Ectodermal cell (in vitro differentiated cells): Measurements from ENCODE around the gene ST3GAL4.
"Not testable (repeated sequence)": the region's sequence is repeated elsewhere in the genome, so short reads cannot be mapped to it uniquely, and the experiment has no call there.

Source experiments
- H3K27ac ChIP-seq: 2 replicates; pipeline ENCODE4 v1.7.0; 2013; ENCODE audit warnings: mild to moderate bottlenecking, low read depth, low read length; ENCODE audit not compliant: insufficient read depth, poor library complexity, severe bottlenecking
- H3K27me3 ChIP-seq: 2 replicates; pipeline ENCODE4 v1.7.0; 2013; ENCODE audit warnings: mild to moderate bottlenecking, low read length; ENCODE audit not compliant: insufficient read depth, control insufficient read depth, poor library complexity, severe bottlenecking
- H3K36me3 ChIP-seq: one replicate; pipeline ENCODE4 v1.7.0; 2013; ENCODE audit warnings: low read length; ENCODE audit not compliant: control insufficient read depth, insufficient read depth
- H3K4me1 ChIP-seq: one replicate; pipeline ENCODE4 v1.7.0; 2013; ENCODE audit warnings: low read length; ENCODE audit not compliant: control insufficient read depth, insufficient read depth
- H3K4me3 ChIP-seq: 2 replicates; pipeline ENCODE4 v1.7.0; 2013; ENCODE audit warnings: low read depth, low read length, control low read depth; ENCODE audit not compliant: insufficient read depth
- H3K9me3 ChIP-seq: 2 replicates; pipeline ENCODE4 v1.7.0; 2013; ENCODE audit warnings: mild to moderate bottlenecking, low read length, moderate library complexity; ENCODE audit not compliant: control insufficient read depth
- WGBS, 2 experiments: methylation state at CpG; one replicate each; pipeline ENCODE4 v1.1.7; 2013; ENCODE audit warnings: missing lambda C conversion rate in 2 of 2; 5-methylcytosine and 5-hydroxymethylcytosine counted together

The ST3GAL4 gene

GRCh38 chr11:126364735-126365134 is 9.2 kb downstream of the ST3GAL4 start:
- H3K27ac ChIP-seq, H3K9me3 ChIP-seq, H3K4me3 ChIP-seq, H3K36me3 ChIP-seq, H3K27me3 ChIP-seq: not testable (repeated sequence)
- H3K4me1 ChIP-seq: peaks cover 30% of the 10 kb centered on the region
- 93% methylated on average over 2 to 3 of the region's 9 CpGs for WGBS, 2 experiments

GRCh38 chr11:126365508-126365907 is 10.0 kb downstream of the ST3GAL4 start:
- 95 to 96% methylated on average over 5 of the region's 5 CpGs for WGBS, 2 experiments
- peaks cover 26% of the 10 kb centered on the region for H3K4me1 ChIP-seq
- not testable (repeated sequence) for H3K27ac ChIP-seq, H3K27me3 ChIP-seq, H3K4me3 ChIP-seq, H3K9me3 ChIP-seq, H3K36me3 ChIP-seq

- H3K27me3 ChIP-seq: no peaks in the 10 kb centered on the region
- peaks cover 26% of the 10 kb centered on the region for H3K4me1 ChIP-seq
- H3K9me3 ChIP-seq: no peaks in the 10 kb centered on the region
- H3K27ac ChIP-seq: no peak overlapping the region
- no peak overlapping the region for H3K4me3 ChIP-seq
- 64 to 67% methylated on average over 19 of the region's 19 CpGs for WGBS, 2 experiments
- H3K36me3 ChIP-seq: no peaks in the 10 kb centered on the region
Measured at GRCh38 chr11:126366064-126366822, 10.8 kb downstream of the ST3GAL4 start.

GRCh38 chr11:126366823-126367654 is 11.6 kb downstream of the ST3GAL4 start:
- not testable (repeated sequence) for H3K36me3 ChIP-seq, H3K27me3 ChIP-seq, H3K9me3 ChIP-seq, H3K4me3 ChIP-seq, H3K27ac ChIP-seq
- 79 to 82% methylated on average over 14 of the region's 14 CpGs for WGBS, 2 experiments
- peaks cover 26% of the 10 kb centered on the region for H3K4me1 ChIP-seq

- not testable (repeated sequence) for H3K9me3 ChIP-seq, H3K36me3 ChIP-seq, H3K4me3 ChIP-seq, H3K27me3 ChIP-seq, H3K27ac ChIP-seq
- WGBS, 2 experiments: 88 to 96% methylated on average over 5 of the region's 5 CpGs
- H3K4me1 ChIP-seq: peaks cover 26% of the 10 kb centered on the region
Measured at GRCh38 chr11:126367806-126368205, 12.3 kb downstream of the ST3GAL4 start.

- not testable (repeated sequence) for H3K9me3 ChIP-seq, H3K4me3 ChIP-seq, H3K36me3 ChIP-seq, H3K27ac ChIP-seq, H3K27me3 ChIP-seq
- WGBS, 2 experiments: 62 to 63% methylated on average over 11 of the region's 11 CpGs
- peaks cover 31% of the 10 kb centered on the region for H3K4me1 ChIP-seq
Measured at GRCh38 chr11:126368336-126369119, 13.0 kb downstream of the ST3GAL4 start.

- Histone ChIP-seq H3K9me3 (no peaks in the 10 kb centered on the region), H3K4me3 (no peak overlapping the region), H3K4me1 (peaks cover 26% of the 10 kb centered on the region), H3K27ac (no peak overlapping the region), H3K27me3 (no peaks in the 10 kb centered on the region), H3K36me3 (no peaks in the 10 kb centered on the region)
- WGBS, 2 experiments: 95% methylated on average over 2 of the region's 3 CpGs
Measured at GRCh38 chr11:126370016-126370415, 14.5 kb downstream of the ST3GAL4 start.

- Histone ChIP-seq H3K9me3 (no peaks in the 10 kb centered on the region), H3K27ac (no peak overlapping the region), H3K4me1 (peaks cover 18% of the 10 kb centered on the region), H3K36me3 (no peaks in the 10 kb centered on the region), H3K4me3 (no peak overlapping the region), H3K27me3 (no peaks in the 10 kb centered on the region)
- WGBS, 2 experiments: 95 to 97% methylated on average over 7 of the region's 7 CpGs
Measured at GRCh38 chr11:126371595-126371994, 16.1 kb downstream of the ST3GAL4 start.

GRCh38 chr11:126373389-126374066 is 18.0 kb downstream of the ST3GAL4 start:
- H3K27me3 ChIP-seq, H3K9me3 ChIP-seq, H3K36me3 ChIP-seq, H3K4me3 ChIP-seq, H3K27ac ChIP-seq: not testable (repeated sequence)
- H3K4me1 ChIP-seq: peaks cover 12% of the 10 kb centered on the region
- WGBS, 2 experiments: 89 to 91% methylated on average over 10 to 12 of the region's 12 CpGs
